ENCODE data around the gene ARX.
A peak's percentile ranks its signal among the peaks of the same experiment; 100 is the strongest.

The ARX gene

DNA sequence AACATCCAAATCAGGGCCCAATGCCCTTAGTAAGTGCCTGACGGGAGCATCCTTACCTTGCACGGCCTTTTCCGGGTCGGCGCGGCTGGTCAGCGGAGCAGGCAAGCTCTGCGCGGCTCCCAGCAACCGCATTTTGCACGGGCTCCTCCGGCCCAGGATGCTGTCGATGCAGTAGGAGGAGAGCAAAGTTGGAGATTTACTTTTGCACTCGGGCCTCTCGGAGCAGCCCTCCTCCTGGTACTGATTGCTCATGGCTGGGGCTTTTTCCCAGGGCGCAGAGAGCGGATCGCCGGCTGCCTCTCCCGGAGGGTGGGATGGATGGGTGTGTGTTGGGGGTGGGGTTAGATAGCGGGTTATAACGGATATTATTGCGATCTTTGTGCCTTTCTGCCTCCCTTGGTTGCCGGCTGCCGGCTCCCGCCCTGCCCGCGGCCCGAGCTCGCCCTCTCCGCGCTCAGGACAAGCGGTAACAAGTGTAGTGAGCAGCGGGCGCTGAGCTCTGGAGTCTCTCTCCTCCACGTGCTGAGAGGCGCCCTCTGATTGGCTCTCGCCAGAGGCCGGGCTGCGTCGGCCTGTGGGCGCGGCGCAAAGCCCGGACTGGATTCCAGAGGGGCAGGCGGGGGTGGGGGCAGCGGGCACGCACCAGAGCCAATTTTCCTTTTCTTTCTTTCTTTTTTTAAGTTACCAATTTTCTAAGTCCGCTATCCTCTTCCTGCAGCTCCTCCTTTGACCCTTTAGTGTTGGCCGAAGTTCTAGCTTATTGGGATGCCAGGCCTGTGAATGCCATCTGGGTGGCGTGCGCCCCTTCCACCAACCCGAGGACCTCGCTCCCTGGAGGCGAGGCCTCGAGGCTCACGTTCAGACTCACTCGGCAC, at the start of gene ARX:
ARX (minus strand) TSS at position 480 of the 875 bp plus-strand sequence; CDS start at position 252, 228 bp downstream.
- DNase-seq (ENCODE audit: low read depth) = peak; percentile 20

DNA sequence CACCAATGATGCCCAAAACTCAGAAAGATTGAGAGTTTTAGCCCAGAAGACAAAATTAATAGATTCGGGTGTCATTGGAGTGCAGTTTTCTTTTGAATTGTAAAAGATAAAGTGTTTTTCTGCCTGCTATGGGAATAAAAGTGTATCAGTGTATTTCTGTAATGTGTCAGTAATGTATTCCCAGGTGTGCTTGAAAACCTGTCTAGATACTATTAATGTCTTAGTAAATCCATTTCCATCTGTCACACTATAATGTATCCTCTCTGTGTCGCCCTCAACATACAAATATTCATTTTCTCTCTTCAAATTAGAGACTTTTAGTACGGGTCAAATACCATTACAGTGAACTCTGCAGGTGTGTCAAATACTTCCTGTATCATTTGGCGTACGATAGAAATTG, 43.5 kb upstream of the ARX start:
- DNase-seq (ENCODE audit: low read depth) = no peak

DNA sequence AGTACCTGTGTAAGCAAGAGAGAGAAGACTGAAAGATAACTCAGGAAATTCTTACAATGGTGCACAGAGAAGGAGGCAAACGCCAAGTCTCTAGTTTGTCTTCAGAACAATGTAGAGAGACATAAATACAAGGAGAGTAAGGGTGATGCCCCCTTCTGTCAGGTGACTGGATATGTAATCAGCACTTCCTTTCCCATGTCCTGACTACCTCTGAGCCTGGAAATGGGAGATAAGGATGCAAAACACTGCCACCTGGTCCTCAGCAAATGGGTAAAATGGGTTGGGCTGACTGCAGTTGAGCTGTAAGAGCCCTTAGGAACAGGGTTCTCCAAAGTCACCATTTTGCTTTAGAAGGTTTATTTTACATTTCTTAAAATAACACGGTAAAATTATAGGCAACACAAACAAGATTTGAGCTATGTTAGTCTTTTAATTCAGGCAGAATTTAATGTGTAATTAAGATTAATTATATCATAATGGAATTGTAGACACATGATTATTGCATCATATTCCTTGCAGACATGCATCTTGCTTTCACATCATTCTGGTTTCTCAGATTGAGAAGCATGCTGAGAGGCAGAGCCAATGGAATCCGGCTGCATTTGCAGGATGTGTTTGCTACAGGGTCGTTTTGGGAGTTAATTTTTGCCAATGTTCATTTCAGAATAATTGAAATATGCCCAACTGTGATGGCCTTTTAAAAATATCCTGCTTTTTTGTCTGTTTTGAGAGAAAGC, 37.2 kb upstream of the ARX start:
- no peak for DNase-seq (ENCODE audit: low read depth)

DNA sequence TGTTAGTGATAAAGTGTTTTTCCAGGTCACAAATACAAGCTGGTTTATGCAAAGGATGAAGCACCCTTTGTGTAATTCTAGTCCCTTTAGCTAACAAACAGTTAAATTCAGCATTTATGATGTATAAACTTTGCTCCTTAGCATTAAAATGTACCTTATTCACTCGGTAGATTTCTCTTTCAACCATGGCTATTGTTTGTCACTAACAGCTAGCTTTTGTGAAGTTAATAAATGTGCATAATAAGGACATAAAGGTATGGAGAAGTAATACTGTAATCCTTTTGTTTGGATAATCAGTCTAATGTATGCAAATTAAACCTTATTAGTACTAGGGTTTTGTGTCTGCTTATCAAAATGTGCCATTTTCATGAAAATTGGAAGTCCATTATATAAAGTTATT, 34.2 kb upstream of the ARX start:
- no peak for DNase-seq (ENCODE audit: low read depth)

DNA sequence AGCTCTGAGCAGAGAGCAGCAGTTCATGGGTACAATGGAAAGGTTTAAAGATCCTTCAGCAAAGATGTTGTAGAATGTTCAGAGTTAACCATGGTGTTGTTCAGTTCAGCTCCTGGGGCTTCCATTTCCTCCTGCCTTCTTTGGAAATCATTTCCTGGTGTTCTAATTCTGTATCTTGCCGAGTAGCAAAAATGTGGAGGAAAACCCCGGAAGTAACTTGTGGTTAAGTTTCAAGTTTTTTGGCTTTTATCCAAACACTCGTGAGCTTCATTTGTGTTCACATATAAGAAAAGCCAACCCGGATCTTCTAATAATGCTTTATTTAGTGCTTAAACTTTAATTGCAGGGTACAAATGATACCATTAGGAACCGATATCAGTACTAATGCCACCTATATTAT, 33.6 kb upstream of the ARX start:
- no peak for DNase-seq (ENCODE audit: low read depth)

DNA sequence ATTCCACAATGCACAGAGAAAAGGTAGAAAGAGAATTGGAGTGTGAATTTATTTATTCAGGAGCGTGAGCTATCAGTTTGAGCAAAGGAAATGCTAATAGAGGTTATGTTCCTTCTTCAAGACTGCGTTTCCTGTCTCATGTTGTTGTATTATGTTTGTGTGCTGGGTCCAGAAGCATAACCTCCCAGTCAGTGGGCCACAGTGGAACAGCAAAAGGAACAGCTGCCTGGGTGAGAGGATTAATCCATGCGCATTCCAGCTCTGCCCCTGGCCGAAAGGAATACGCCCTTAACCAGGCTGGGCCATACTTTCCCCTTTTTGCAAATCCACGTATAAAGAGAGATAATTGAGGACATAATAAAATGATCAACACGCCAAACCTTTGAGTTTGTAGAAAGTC, 32.4 kb upstream of the ARX start:
- DNase-seq (ENCODE audit: low read depth) = no peak

DNA sequence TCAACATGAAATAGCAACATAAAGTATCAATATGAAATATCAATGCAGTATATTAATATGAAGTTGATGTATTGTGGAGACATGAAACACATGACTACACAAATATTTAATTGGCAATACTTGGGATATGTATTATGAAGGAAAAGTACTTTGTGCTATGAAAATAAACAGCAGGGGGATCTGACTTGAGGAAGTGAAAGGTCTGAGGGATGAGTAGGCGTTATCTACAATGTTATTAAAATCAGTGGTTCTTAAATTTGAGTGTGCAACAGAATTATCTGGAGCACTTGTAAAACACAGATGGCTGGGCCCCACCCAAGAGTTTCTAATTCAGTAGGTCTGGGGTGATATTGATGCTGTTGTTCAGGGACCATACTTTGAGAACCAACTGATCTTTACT, 27.4 kb upstream of the ARX start:
- no peak for DNase-seq (ENCODE audit: low read depth)

DNA sequence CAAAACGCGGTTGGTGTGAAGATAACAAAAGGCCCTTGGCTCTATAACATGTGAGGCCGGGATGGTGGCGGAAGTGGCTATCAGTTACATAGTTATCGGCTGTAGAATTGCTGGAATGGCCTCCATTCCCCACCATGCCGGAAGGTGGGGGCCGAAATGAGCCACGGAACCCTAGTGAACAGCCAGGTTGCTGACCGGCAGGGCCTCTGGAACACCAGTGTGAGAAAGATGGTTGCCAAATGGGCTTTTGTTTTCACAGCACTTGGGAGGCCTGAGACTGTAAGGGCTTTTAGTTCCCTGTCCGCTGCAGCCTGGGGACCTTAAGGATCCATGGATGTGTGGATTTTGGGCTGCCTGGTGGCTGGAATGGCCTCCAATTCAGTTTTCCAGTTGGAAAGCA, 23.3 kb upstream of the ARX start:
- DNase-seq (ENCODE audit: low read depth) = no peak

DNA sequence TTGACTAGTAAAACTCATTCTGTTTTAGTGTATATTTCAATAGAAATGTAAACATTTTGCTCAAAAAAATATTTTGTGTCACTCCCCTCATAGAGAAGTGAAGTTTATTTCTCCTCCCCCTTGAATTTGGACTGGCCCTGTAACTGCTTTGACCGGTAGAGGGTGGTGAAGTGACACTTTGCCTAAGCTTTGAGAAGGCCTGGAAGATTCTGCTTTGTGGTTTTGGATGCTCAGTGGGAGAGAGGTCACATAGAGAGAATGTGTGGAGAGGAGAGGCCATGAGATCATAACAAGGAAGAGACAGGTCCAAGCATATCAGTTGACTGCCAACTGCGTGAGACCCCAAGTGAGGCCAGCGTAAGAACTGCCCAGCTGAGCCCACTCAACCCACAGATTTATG, 19.1 kb upstream of the ARX start:
- DNase-seq (ENCODE audit: low read depth) = no peak

DNA sequence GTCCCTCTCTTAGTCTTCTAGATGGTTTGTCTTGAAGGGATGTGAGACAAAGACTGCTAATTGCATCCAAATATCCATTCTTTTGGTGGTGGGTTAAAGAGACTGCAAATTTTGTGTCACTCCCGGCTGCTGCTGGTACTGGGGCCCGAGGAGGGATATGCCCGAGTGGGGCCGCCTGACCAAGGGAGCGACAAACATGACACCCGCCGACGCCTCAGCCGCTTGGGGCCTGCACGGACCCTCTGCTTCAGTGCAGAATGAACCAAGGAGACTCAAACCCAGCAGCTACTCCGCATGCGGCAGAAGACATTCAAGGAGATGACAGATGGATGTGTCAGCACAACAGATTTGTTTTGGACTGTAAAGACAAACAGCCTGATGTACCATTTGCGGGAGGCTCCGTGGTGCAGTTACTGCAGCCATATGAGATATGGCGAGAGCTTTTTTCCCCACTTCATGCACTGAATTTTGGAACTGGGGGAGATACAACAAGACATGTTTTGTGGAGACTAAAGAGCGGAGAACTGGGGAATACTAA, 13.6 kb upstream of the ARX start:
- DNase-seq (ENCODE audit: low read depth) = no peak

DNA sequence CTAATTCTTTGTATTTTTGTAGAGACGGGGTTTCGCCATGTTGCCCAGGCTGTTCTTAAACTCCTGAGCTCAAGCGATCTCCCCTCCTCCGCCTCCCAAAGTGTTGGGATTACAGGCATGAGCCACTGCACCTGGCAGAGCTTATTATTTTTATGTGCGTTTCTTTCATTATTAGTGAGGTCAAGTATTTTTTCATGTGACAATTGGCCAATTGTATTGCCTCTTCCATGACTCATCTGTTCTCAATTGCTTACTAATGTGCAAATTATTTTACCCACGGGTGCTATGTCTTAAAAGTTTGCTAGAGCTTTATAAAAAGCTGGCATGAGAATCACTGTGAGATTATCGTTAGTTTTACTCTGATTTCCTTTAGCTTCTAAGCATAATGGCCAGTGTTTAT, 13.0 kb upstream of the ARX start:
- DNase-seq (ENCODE audit: low read depth) = peak; percentile 17

DNA sequence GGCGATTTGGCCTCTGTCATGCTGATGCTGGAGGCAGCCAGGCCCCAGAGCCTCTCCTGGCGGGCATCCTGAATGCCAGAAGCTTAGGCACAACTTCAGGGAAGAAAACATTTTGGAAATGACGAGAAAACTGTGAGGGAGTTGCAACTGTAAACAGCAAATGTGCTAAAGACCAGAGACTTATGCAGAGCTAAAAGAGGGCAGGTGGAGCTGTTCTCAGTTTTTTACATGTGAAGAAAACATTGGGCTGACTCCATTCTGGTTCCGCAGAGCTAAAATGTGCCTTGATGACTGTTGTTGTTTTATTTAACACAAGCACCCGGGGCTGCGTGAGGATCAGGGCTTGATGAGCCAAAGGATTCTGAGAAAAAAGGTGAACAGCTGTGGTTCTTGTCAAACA, 10.8 kb upstream of the ARX start:
- DNase-seq (ENCODE audit: low read depth) = no peak

DNA sequence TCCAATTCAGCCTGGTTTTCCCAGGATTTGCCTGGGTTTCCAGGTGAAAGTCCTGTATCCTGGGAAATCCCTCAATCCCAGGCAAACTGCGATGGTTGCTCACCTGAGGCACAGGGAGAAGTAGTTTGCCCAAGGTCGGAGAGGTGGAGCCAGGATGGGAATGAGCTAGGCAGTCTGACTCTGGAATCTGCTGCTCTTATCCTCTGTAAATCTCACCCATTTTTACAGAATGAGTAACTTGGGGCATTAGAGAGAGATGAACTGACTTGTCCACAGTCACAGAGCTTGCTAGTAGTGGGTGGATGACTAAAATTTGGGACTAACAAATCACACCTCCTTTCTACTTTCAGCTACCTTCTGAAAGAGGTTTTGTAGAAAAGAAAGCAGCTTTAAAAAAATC, 9.8 kb upstream of the ARX start:
- no peak for DNase-seq (ENCODE audit: low read depth)

DNA sequence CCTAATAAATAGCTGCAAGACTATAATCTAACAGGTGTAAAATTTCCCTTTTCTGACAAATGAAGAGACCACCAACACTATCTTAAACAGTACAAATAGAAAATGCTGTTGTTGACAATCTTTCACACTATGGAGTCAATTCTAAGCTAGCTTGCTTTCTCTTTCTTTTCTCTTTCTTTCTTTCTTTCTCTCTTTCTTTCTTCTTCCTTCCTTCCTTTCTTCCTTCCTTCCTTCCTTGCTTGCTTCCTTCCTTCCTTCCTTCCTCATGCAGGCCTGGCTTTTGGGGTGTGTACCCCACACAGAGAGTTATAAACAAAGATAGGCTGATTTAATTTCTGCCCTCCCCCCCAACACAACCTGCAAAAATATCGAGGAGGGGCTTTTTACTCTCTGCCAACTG, 8.1 kb upstream of the ARX start:
- DNase-seq (ENCODE audit: low read depth) = no peak

DNA sequence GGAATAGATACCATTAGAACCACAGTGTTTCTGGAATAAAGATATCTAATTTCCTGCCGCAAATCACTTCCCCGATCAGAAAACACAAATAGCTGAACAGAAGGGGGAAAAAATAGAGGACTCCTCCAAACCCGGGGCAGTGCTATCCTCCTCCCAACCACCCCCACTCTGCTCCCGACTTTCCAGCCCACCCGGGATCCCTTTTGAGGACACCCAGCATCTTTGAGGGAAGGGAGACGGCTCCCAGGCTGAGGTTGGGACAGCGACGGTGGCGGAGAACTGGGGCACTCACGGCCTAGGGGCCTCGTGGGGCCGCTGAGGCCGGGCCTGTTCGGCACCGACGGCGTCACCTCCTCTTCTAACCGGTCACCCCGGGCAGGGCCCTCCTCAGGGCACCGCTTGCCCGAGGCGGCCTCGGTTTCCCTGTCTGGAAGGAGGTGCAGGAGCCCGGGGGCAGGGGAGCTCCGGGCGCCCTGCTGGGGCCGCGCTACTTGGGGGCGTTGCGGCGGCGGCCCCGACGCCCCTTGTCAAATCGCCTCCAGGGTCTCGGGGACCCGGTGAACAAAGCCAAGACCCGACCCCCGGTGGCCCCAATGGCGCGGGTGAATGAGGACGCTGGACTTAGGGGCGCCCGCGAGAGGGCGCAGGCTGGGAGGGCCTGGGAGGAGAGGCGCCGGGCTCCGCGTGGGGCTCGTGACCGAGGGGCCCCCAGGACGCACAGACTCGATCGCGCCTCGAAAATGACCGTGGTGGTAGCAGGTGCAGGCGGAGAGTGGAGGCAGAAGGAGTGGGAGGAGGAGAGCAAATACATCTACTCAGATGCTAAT, 6.9 kb upstream of the ARX start:
- DNase-seq (ENCODE audit: low read depth) = no peak

DNA sequence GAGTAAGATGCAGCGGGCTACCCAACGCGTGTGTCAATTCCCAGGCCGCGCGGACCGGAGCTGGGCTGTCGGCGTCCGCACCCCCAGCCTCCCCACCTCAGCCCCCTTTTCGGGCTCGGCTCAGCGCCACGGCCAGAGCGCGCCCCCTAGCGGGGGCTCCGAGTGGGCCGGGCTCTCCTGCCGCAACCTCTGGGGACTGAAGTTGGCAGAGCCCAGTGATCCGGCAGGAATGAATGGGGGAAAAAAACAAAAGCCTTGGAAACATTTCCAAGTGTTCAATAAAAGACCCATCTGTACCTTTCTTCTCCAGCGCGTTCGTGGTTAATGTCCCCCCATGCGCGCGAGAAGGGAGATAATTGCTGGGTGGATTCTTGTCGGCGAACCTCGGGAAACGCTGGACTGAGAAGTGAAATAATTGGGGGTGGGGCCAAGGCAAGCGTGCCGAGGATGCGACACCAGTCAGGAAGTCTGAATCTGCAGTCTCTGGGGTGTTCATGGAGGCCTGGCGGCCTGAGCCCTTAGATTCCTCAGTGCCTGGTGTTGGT, 5.2 kb upstream of the ARX start:
- no peak for DNase-seq (ENCODE audit: low read depth)

DNA sequence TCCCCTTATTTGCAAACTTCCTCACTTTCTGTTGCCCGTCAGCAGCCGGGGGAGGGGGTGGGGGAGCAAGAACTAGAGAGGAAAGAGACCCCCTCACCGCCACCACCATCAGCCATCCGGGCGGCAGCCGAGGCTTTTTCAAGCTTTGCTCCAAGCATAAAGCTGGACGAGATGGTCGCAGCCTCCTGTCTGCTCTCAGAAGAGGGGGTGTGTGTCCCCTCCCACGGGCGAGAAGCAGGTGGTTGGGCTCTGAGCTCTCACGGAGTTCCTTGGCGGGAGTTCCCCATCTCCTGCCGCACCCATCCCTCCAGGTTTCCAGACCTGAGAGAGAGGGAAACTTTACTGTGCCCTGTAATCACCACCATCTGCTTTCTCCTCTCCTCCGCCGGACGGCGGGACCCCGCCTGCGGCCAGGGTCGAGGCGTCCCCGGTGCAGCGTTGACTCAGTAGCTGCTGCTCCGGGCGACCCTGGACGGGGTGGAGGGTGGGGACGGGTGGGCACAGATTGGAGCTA, 4.7 kb upstream of the ARX start:
- DNase-seq (ENCODE audit: low read depth) = no peak

DNA sequence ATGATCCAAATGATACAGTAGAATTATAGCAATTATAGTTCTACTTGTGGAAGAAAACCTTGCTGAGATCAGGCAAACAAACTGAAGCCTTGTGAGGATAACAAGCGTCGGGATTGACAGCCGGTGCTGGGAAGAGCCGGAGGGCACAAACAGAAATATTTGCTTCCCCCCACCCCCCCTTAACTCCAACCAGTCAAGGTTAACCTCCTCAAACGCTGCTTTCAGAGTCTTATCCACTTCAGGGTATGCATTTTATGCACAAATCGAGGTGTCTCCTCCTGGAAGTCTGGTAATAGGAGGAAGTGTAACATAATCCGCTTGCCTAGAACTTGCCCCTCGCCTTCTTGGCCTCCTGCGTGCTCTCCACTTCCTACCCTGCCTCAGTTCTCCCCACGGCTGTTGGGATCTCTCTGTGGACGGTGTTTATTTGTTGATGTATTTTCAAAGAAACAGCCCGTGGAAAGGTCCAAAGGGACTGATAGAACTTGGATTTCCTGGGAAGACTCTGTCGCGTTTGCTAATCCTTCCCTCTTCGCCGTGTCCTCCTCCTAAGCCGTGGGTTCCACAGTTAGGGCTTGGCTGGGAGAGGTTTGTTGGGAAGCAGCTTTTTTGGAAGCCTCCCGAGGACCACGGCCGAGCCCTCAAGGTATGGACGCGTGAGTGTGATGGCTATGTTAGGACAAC, 4.1 kb upstream of the ARX start:
- DNase-seq (ENCODE audit: low read depth) = no peak

DNA sequence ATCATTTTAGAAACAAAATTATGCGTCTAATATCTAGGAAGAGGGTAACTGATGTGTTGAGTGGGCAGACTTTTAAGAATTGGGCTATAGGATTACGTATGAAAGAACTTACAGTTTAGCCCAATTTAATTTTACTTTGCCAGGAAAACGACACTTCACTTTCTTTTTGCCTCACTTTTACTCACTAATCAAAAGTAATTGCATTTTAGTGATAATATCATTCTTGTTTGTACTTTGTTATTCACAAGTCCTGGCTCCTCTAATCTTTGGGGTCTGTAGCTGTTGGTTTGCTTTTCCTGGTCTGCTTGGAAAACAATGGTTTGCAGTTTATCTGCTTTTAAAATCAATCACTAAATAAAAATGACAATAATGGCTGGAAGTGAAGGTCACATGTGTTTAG, 2.9 kb upstream of the ARX start:
- no peak for DNase-seq (ENCODE audit: low read depth)

DNA sequence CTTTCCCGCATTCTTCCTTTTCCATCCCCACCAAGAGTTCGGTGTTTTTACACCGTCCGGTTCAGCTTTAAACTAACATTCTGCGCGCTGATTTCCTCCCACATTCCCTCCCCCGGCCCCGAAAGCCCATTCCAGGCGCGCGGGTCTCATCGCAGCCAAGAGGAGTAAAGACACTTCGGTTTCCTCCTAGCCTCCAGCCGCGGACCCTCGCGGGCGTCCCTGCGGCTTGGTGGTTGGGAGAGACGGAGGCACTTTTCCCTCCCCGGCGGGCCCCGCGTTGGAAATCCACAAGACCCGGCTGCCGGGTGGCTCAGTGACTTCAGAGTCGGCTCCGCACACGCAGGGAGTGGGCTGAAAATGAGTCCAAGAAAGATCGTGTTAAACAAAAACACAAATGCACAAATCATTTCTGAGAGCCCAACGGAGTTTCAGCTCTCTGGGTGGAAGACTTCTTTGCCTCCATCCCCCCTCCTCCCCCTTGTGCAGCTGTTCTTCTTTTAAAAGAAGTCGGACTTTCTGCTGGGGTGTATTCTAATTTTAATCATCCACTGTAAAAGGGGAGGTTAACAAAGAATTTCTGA, 2.0 kb upstream of the ARX start:
- DNase-seq (ENCODE audit: low read depth) = no peak

Data from fibroblast of the conjunctiva (primary cell).